Measurements from ENCODE around the gene RBM15B.

Gene RBM15B

GRCh38 chr3:51378065-51378464 is 13.0 kb upstream of the RBM15B start:
- TF ChIP-seq EGR1 (IDR thresholded peaks at IDR 0.05) (no peak), NFIC (IDR thresholded peaks at IDR 0.05) (no peak), ZBTB7A (IDR thresholded peaks at IDR 0.05; ENCODE audit: low read depth) (no peak), EP300 (IDR thresholded peaks at IDR 0.05; ENCODE audit: borderline replicate concordance) (no peak), MAX (IDR thresholded peaks at IDR 0.05) (no peak), CREB1 (IDR thresholded peaks at IDR 0.05; ENCODE audit: low read depth) (no peak), CEBPB (IDR thresholded peaks at IDR 0.05) (no peak), TCF12 (IDR thresholded peaks at IDR 0.05; ENCODE audit: low read depth) (no peak), RAD21 (IDR thresholded peaks at IDR 0.05; ENCODE audit: low read depth) (no peak), TAF1 (IDR thresholded peaks at IDR 0.05; ENCODE audit: low read depth) (no peak), FOXM1 (IDR thresholded peaks at IDR 0.05; ENCODE audit: borderline replicate concordance, low read depth) (no peak), YY1 (IDR thresholded peaks at IDR 0.05; ENCODE audit: low read depth) (no peak), USF1 (IDR thresholded peaks at IDR 0.05) (no peak)

GRCh38 chr3:51378726-51379125 is 12.4 kb upstream of the RBM15B start:
- TF ChIP-seq TEAD4 (IDR thresholded peaks at IDR 0.05), result no peak
- TF ChIP-seq USF1 (IDR thresholded peaks at IDR 0.05), result no peak
- no peak for TF ChIP-seq NFIC (IDR thresholded peaks at IDR 0.05)
- no peak for TF ChIP-seq RAD21 (IDR thresholded peaks at IDR 0.05; ENCODE audit: low read depth)

- TF ChIP-seq EGR1 (IDR thresholded peaks at IDR 0.05), result no peak
Observed at GRCh38 chr3:51379301-51379700, 11.8 kb upstream of the RBM15B start.

- TF ChIP-seq TAF1 (IDR thresholded peaks at IDR 0.05; ENCODE audit: low read depth) (no peak), EP300 (IDR thresholded peaks at IDR 0.05; ENCODE audit: borderline replicate concordance) (no peak), FOXM1 (IDR thresholded peaks at IDR 0.05; ENCODE audit: borderline replicate concordance, low read depth) (no peak), REST (IDR thresholded peaks at IDR 0.05; ENCODE audit: low read depth) (no peak)
Observed at GRCh38 chr3:51379746-51380455, 11.2 kb upstream of the RBM15B start.

GRCh38 chr3:51380601-51381332 is 10.3 kb upstream of the RBM15B start:
- no peak for TF ChIP-seq EP300 (IDR thresholded peaks at IDR 0.05; ENCODE audit: borderline replicate concordance)
- no peak for TF ChIP-seq ZBTB7A (IDR thresholded peaks at IDR 0.05; ENCODE audit: low read depth)
- TF ChIP-seq RAD21 (IDR thresholded peaks at IDR 0.05; ENCODE audit: low read depth), result no peak

GRCh38 chr3:51381333-51381705 is 9.8 kb upstream of the RBM15B start:
- TF ChIP-seq CEBPB (IDR thresholded peaks at IDR 0.05) (no peak), TAF1 (IDR thresholded peaks at IDR 0.05; ENCODE audit: low read depth) (no peak), REST (IDR thresholded peaks at IDR 0.05; ENCODE audit: low read depth) (no peak), EP300 (IDR thresholded peaks at IDR 0.05; ENCODE audit: borderline replicate concordance) (no peak), TCF12 (IDR thresholded peaks at IDR 0.05; ENCODE audit: low read depth) (no peak), FOXM1 (IDR thresholded peaks at IDR 0.05; ENCODE audit: borderline replicate concordance, low read depth) (no peak), ZBTB7A (IDR thresholded peaks at IDR 0.05; ENCODE audit: low read depth) (no peak), NFIC (IDR thresholded peaks at IDR 0.05) (no peak)
